Neural cell (in vitro differentiated cells): ENCODE data around the gene ZNF107. TPM values are rescaled to one million over a fixed set of nuclear protein-coding genes. Genes with fewer than 3 reads are reported as not detected.

ENCODE experiments used
- H2AFZ ChIP-seq: fragments of 200-600, 300-800 bp; sonication (generic), shearing (Covaris generic); 2 replicates; pipeline ENCODE4 v1.6.0; 2014; ENCODE audit warnings: low read depth, mild to moderate bottlenecking, antibody characterized with exemption, low read length, moderate library complexity
- H3F3A ChIP-seq: fragments of 200-600 bp; shearing (Covaris generic); 2 replicates; pipeline ENCODE4 v1.6.1; 2016; ENCODE audit warnings: mild to moderate bottlenecking, moderate library complexity, mixed read lengths, antibody characterized with exemption, low read length; ENCODE audit not compliant: insufficient read depth, poor library complexity, severe bottlenecking
- H3K27ac ChIP-seq: fragments of 200-600, 300-800 bp; sonication (generic), shearing (Covaris generic); 2 replicates; pipeline ENCODE4 v1.5.1; 2014; ENCODE audit warnings: mild to moderate bottlenecking, low read length, moderate library complexity
- H3K27me3 ChIP-seq: fragments of 300-800, 200-600 bp; sonication (generic), shearing (Covaris generic); 2 replicates; pipeline ENCODE4 v1.6.0; 2014; ENCODE audit warnings: mild to moderate bottlenecking, low read depth, low read length, moderate library complexity; ENCODE audit not compliant: insufficient read depth
- H3K36me3 ChIP-seq: fragments of 300-800, 200-600 bp; sonication (generic), shearing (Covaris generic); 2 replicates; pipeline ENCODE4 v1.5.1; 2014; ENCODE audit warnings: mild to moderate bottlenecking, antibody characterized with exemption, low read length, moderate library complexity; ENCODE audit not compliant: insufficient read depth
- H3K4me2 ChIP-seq: fragments of 300-800, 200-600 bp; sonication (generic), shearing (Covaris generic); 2 replicates; pipeline ENCODE4 v1.6.0; 2014; ENCODE audit warnings: mild to moderate bottlenecking, low read length
- H3K4me3 ChIP-seq: fragments of 300-800, 200-600 bp; sonication (generic), shearing (Covaris generic); 2 replicates; pipeline ENCODE4 v1.5.1; 2014; ENCODE audit warnings: mild to moderate bottlenecking, low read length, moderate library complexity
- H3K79me2 ChIP-seq: fragments of 200-600 bp; shearing (Covaris generic); replicated peaks from 2 replicates; pipeline ENCODE4 v1.6.0; 2014; ENCODE audit warnings: mild to moderate bottlenecking, low read length, moderate library complexity; ENCODE audit not compliant: insufficient read depth
- H3K9ac ChIP-seq: fragments of 300-800, 200-600 bp; sonication (generic), shearing (Covaris generic); 2 replicates; pipeline ENCODE4 v1.6.1; 2016; ENCODE audit warnings: mild to moderate bottlenecking, low read length, mixed read lengths
- H3K9me2 ChIP-seq: fragments of 200-600 bp; shearing (Covaris generic); 2 replicates; pipeline ENCODE4 v1.6.1; 2016; ENCODE audit warnings: mild to moderate bottlenecking, low read length, mixed read lengths; ENCODE audit not compliant: insufficient read depth
- H3K9me3 ChIP-seq: fragments of 200-600, 300-800 bp; sonication (generic), shearing (Covaris generic); 2 replicates; pipeline ENCODE4 v1.6.1; 2016; ENCODE audit warnings: mild to moderate bottlenecking, mixed run types, low read length, moderate library complexity, mixed read lengths
- H4K20me1 ChIP-seq: fragments of 200-600 bp; shearing (Covaris generic); 2 replicates; pipeline ENCODE4 v1.6.1; 2016; ENCODE audit warnings: mild to moderate bottlenecking, mixed run types; ENCODE audit not compliant: insufficient read depth
- CTCF ChIP-seq: fragments of 450-650 bp; IDR thresholded peaks from 2 replicates; pipeline ENCODE4 v1.5.1; 2014; ENCODE audit warnings: antibody characterized with exemption, mild to moderate bottlenecking, moderate library complexity; ENCODE audit not compliant: poor library complexity, severe bottlenecking
- EP300 ChIP-seq: fragments of 450-650 bp; conservative IDR thresholded peaks from 2 replicates; pipeline ENCODE4 v1.6.1; 2014; ENCODE audit warnings: antibody characterized with exemption, mild to moderate bottlenecking, moderate library complexity; ENCODE audit not compliant: poor library complexity, severe bottlenecking
- EZH2 ChIP-seq: fragments of 200-600, 300-800 bp; shearing (Covaris generic), sonication (generic); IDR thresholded peaks from 2 replicates; pipeline ENCODE4 v1.6.1; 2014; ENCODE audit warnings: antibody characterized with exemption, low read length, borderline replicate concordance, mild to moderate bottlenecking; ENCODE audit not compliant: insufficient read depth, poor library complexity, severe bottlenecking
- MXI1 ChIP-seq: fragments of 450-650 bp; conservative IDR thresholded peaks from 2 replicates; pipeline ENCODE4 v1.6.1; 2014; ENCODE audit warnings: antibody characterized with exemption, mild to moderate bottlenecking; ENCODE audit not compliant: poor library complexity, severe bottlenecking
- POLR2AphosphoS5 ChIP-seq: IDR thresholded peaks from 2 replicates; pipeline ENCODE4 v1.6.1; 2012
- RAD21 ChIP-seq: fragments of 450-650 bp; conservative IDR thresholded peaks from 2 replicates; pipeline ENCODE4 v1.6.1; 2014; ENCODE audit warnings: antibody characterized with exemption, mild to moderate bottlenecking, moderate library complexity
- SMC3 ChIP-seq: fragments of 450-650 bp; conservative IDR thresholded peaks from 2 replicates; pipeline ENCODE4 v1.6.1; 2014; ENCODE audit warnings: antibody characterized with exemption, mild to moderate bottlenecking, moderate library complexity; ENCODE audit not compliant: poor library complexity
- TAF1 ChIP-seq: IDR thresholded peaks from 2 replicates; pipeline ENCODE4 v1.6.1; 2012; ENCODE audit warnings: low read depth
- polyA minus RNA-seq: library from RNA; depleted of rRNA, polyadenylated mRNA; stranded (reverse); fragments of >200 nt; gene quantifications from 2 replicates; pipeline ENCODE4 v1.2.3, GENCODE V29; 2014
- polyA plus RNA-seq: library from polyadenylated mRNA; depleted of rRNA; stranded (reverse); fragments of >200 nt; gene quantifications from 2 replicates; pipeline ENCODE4 v1.2.3, GENCODE V29; 2014
- TF ChIP-seq, protein P1 (sequence below): IDR thresholded peaks from 2 replicates; pipeline ENCODE4 v1.6.1; 2012; ENCODE audit warnings: borderline replicate concordance

ZNF107 gene
- polyA plus RNA-seq, result 7.9 and 8.0 TPM in 2 replicates
- polyA minus RNA-seq, result 28.0 and 30.9 TPM in 2 replicates

DNA sequence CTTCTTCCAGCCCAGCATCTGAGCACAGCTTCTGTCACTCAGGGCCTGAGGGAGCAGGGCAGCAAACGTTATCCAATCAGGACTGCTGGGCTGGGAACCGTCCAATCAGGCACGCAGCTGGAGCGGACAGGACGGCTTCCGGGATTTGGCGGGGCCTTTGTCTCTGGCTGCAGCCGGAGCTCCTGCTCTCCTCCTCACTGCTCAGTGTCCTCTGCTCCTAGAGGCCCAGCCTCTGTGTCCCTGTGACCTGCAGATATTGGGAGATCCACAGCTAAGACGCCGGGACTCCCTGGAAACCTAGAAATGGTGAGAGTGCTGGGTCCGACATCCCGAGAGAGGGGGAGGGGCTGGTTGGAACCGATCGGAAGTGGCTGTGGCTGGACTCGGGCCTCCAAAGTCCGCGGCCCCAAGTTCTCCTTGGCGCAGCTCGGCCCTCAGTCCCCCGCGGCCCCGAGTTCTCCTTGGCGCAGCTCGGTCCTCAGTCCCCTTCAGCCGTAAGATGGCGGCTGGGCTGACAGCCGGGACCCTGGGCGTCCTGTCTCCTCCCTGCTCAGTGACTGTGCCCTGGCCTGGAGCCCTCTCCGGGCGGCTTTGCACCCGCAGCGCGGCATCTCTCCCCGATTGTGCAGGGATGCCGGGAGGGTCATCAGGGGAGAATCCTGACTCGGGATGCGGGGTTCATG is at the start of gene ZNF107:
Gene ZNF107, plus strand, starts transcription at position 154 of the 683 bp plus-strand sequence. Its CDS starts 150 bp downstream, at position 304.
- H3K4me2 ChIP-seq, result peak within 1 kb of the TSS; percentile 59
- peak within 1 kb of the TSS; percentile 79 for H3K27ac ChIP-seq
- peak within 1 kb of the TSS; percentile 87 for H3K9ac ChIP-seq
- peaks cover 26% of the 10 kb centered on the region for H3K79me2 ChIP-seq
- peak within 1 kb of the TSS; percentile 92 for H2AFZ ChIP-seq
- no peaks in the 10 kb centered on the region for H3K9me3 ChIP-seq
- H3K4me3 ChIP-seq, result peak within 1 kb of the TSS; percentile 90
- no peaks in the 10 kb centered on the region for H3F3A ChIP-seq
- H3K36me3 ChIP-seq, result no peaks in the 10 kb centered on the region
- H4K20me1 ChIP-seq, result no peaks in the 10 kb centered on the region
- TF ChIP-seq, protein P1, sequence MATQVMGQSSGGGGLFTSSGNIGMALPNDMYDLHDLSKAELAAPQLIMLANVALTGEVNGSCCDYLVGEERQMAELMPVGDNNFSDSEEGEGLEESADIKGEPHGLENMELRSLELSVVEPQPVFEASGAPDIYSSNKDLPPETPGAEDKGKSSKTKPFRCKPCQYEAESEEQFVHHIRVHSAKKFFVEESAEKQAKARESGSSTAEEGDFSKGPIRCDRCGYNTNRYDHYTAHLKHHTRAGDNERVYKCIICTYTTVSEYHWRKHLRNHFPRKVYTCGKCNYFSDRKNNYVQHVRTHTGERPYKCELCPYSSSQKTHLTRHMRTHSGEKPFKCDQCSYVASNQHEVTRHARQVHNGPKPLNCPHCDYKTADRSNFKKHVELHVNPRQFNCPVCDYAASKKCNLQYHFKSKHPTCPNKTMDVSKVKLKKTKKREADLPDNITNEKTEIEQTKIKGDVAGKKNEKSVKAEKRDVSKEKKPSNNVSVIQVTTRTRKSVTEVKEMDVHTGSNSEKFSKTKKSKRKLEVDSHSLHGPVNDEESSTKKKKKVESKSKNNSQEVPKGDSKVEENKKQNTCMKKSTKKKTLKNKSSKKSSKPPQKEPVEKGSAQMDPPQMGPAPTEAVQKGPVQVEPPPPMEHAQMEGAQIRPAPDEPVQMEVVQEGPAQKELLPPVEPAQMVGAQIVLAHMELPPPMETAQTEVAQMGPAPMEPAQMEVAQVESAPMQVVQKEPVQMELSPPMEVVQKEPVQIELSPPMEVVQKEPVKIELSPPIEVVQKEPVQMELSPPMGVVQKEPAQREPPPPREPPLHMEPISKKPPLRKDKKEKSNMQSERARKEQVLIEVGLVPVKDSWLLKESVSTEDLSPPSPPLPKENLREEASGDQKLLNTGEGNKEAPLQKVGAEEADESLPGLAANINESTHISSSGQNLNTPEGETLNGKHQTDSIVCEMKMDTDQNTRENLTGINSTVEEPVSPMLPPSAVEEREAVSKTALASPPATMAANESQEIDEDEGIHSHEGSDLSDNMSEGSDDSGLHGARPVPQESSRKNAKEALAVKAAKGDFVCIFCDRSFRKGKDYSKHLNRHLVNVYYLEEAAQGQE, result peak; percentile 66
- TF ChIP-seq SMC3 (no peak), EP300 (peak; percentile 31), RAD21 (no peak), POLR2AphosphoS5 (peak; percentile 79), MXI1 (peak; percentile 87)
- no peaks in the 10 kb centered on the region for H3K9me2 ChIP-seq
- no peaks in the 10 kb centered on the region for H3K27me3 ChIP-seq

GRCh38 chr7:64618785-64619456 is 47.0 kb upstream of the ZNF107 start:
- Histone ChIP-seq H3K4me2 (no peak overlapping the region), H3K9me2 (no peaks in the 10 kb centered on the region), H3K4me3 (no peak overlapping the region), H3K27me3 (no peaks in the 10 kb centered on the region), H2AFZ (no peak overlapping the region), H3K27ac (no peak overlapping the region), H3K9ac (no peak overlapping the region), H4K20me1 (no peaks in the 10 kb centered on the region), H3F3A (no peaks in the 10 kb centered on the region), H3K79me2 (no peaks in the 10 kb centered on the region), H3K36me3 (no peaks in the 10 kb centered on the region), H3K9me3 (peaks cover 12% of the 10 kb centered on the region)
- TF ChIP-seq MXI1 (no peak), POLR2AphosphoS5 (no peak), EZH2 (no peak), CTCF (peak; percentile 34), TAF1 (no peak), RAD21 (peak; percentile 30), EP300 (no peak), SMC3 (no peak)
- TF ChIP-seq, protein P1, result no peak
